Karpas-422 (cell line): ENCODE data around the gene GNG12. TPM values are rescaled to one million over a fixed set of nuclear protein-coding genes. Genes with fewer than 3 reads are reported as not detected.

ENCODE experiments used
- DNase-seq: peaks from one replicate; pipeline ENCODE4 v3.0.0-alpha.2; 2015
- H2AFZ ChIP-seq: fragments of 200-600 bp; sonication (generic); 2 replicates; pipeline ENCODE4 v1.6.1; 2014; ENCODE audit warnings: antibody characterized with exemption, low read length, mixed read lengths
- H3K27ac ChIP-seq: fragments of 200-600 bp; sonication (generic); 2 replicates; pipeline ENCODE4 v1.5.1; 2014; ENCODE audit warnings: mild to moderate bottlenecking, low read length, moderate library complexity
- H3K27me3 ChIP-seq: fragments of 200-600 bp; sonication (generic); 2 replicates; pipeline ENCODE4 v1.6.1; 2014; ENCODE audit warnings: low read length, mixed read lengths
- H3K36me3 ChIP-seq: fragments of 200-600 bp; sonication (generic); 2 replicates; pipeline ENCODE4 v1.6.1; 2014; ENCODE audit warnings: low read length, mixed read lengths; ENCODE audit not compliant: insufficient read depth
- H3K4me1 ChIP-seq: fragments of 200-600 bp; sonication (generic); 2 replicates; pipeline ENCODE4 v1.6.1; 2014; ENCODE audit warnings: mild to moderate bottlenecking, low read length, mixed read lengths
- H3K4me2 ChIP-seq: fragments of 200-600 bp; sonication (generic); 2 replicates; pipeline ENCODE4 v1.6.1; 2014; ENCODE audit warnings: low read length, low read depth, mild to moderate bottlenecking; ENCODE audit not compliant: poor library complexity, severe bottlenecking
- H3K4me3 ChIP-seq: fragments of 200-600 bp; sonication (generic); 2 replicates; pipeline ENCODE4 v1.5.1; 2014; ENCODE audit warnings: mild to moderate bottlenecking, antibody characterized with exemption, low read length, mixed read lengths
- H3K79me2 ChIP-seq: fragments of 200-600 bp; sonication (generic); 2 replicates; pipeline ENCODE4 v1.6.1; 2014; ENCODE audit warnings: mild to moderate bottlenecking, low read length, mixed read lengths
- H3K9ac ChIP-seq: fragments of 200-600 bp; sonication (generic); 2 replicates; pipeline ENCODE4 v1.6.0; 2014; ENCODE audit warnings: low read length
- H3K9me2 ChIP-seq: fragments of 200-600 bp; sonication (generic), shearing (Covaris generic); replicated peaks from 2 replicates; pipeline ENCODE4 v1.6.0; 2014; ENCODE audit warnings: mild to moderate bottlenecking, low read length, moderate library complexity; ENCODE audit not compliant: insufficient read depth
- H3K9me3 ChIP-seq: fragments of 300-700, 200-600 bp; sonication (generic); 2 replicates; pipeline ENCODE4 v1.6.1; 2014; ENCODE audit warnings: low read length, mixed read lengths
- H4K20me1 ChIP-seq: fragments of 200-600 bp; sonication (generic); 2 replicates; pipeline ENCODE4 v1.6.1; 2014; ENCODE audit warnings: mild to moderate bottlenecking, antibody characterized with exemption, low read length, low read depth; ENCODE audit not compliant: insufficient read depth
- total RNA-seq: library from RNA; depleted of rRNA; stranded (reverse); fragments of >200 nt; shearing (Covaris generic); gene quantifications from 2 replicates; pipeline ENCODE4 v1.2.3, GENCODE V29; 2014; ENCODE audit warnings: low replicate concordance

GNG12 gene
- total RNA-seq, 1 experiment from 2014 or later, result not detected

GRCh38 chr1:67700692-67701410, 132.4 kb downstream of the GNG12 start:
- no peaks in the 10 kb centered on the region for H3K36me3 ChIP-seq
- no peaks in the 10 kb centered on the region for H3K4me1 ChIP-seq
- no peak overlapping the region for H2AFZ ChIP-seq
- H3K27me3 ChIP-seq, result no peaks in the 10 kb centered on the region
- no peaks in the 10 kb centered on the region for H3K9me3 ChIP-seq
- DNase-seq, result no peak
- H3K4me3 ChIP-seq, result no peak overlapping the region
- no peak overlapping the region for H3K27ac ChIP-seq
- H4K20me1 ChIP-seq, result no peaks in the 10 kb centered on the region
- H3K79me2 ChIP-seq, result no peaks in the 10 kb centered on the region
- H3K9me2 ChIP-seq, result no peaks in the 10 kb centered on the region
- no peak overlapping the region for H3K9ac ChIP-seq
- no peak overlapping the region for H3K4me2 ChIP-seq

DNA sequence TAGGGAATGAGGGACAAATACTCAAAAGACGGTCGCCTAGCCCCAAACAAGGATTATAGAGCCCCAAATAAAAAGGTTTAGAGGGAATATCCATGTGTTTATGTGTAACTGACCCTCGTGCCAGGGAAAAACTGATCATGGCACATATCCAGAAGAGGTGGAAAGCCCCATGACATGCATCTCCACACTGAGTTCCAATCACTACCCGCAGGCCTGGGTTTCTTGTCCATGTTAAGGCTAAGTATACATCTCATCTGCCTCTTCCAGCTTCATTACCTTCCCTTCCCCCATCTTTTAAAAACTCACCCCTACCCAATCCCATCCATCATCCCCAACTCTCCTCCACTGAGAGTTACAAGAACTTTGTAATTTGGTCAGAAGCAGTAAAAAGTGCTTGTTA, 133.0 kb downstream of the GNG12 start:
- H4K20me1 ChIP-seq, result no peaks in the 10 kb centered on the region
- H3K4me2 ChIP-seq, result no peak overlapping the region
- no peaks in the 10 kb centered on the region for H3K36me3 ChIP-seq
- no peak overlapping the region for H3K4me3 ChIP-seq
- no peaks in the 10 kb centered on the region for H3K4me1 ChIP-seq
- no peaks in the 10 kb centered on the region for H3K79me2 ChIP-seq
- H2AFZ ChIP-seq, result no peak overlapping the region
- H3K27ac ChIP-seq, result no peak overlapping the region
- no peaks in the 10 kb centered on the region for H3K9me3 ChIP-seq
- no peaks in the 10 kb centered on the region for H3K27me3 ChIP-seq
- DNase-seq, result no peak
- H3K9me2 ChIP-seq, result no peaks in the 10 kb centered on the region
- no peak overlapping the region for H3K9ac ChIP-seq

- DNase-seq, result no peak
- no peaks in the 10 kb centered on the region for H4K20me1 ChIP-seq
- no peaks in the 10 kb centered on the region for H3K9me3 ChIP-seq
- H3K27me3 ChIP-seq, result no peaks in the 10 kb centered on the region
- no peak overlapping the region for H3K27ac ChIP-seq
- H3K9ac ChIP-seq, result no peak overlapping the region
- H2AFZ ChIP-seq, result no peak overlapping the region
- H3K9me2 ChIP-seq, result no peaks in the 10 kb centered on the region
- H3K36me3 ChIP-seq, result no peaks in the 10 kb centered on the region
- H3K4me2 ChIP-seq, result no peak overlapping the region
- no peaks in the 10 kb centered on the region for H3K79me2 ChIP-seq
- H3K4me1 ChIP-seq, result no peaks in the 10 kb centered on the region
- no peak overlapping the region for H3K4me3 ChIP-seq
Measured at GRCh38 chr1:67696708-67697107, 136.6 kb downstream of the GNG12 start.

GRCh38 chr1:67695963-67696362, 137.3 kb downstream of the GNG12 start:
- Histone ChIP-seq H3K27ac (no peak overlapping the region), H3K79me2 (no peaks in the 10 kb centered on the region), H3K27me3 (no peaks in the 10 kb centered on the region), H3K4me3 (no peak overlapping the region), H3K9me2 (no peaks in the 10 kb centered on the region), H3K36me3 (no peaks in the 10 kb centered on the region), H3K9me3 (no peaks in the 10 kb centered on the region), H3K9ac (no peak overlapping the region), H3K4me2 (no peak overlapping the region), H2AFZ (no peak overlapping the region), H4K20me1 (no peaks in the 10 kb centered on the region), H3K4me1 (no peaks in the 10 kb centered on the region)
- DNase-seq, result no peak

GRCh38 chr1:67691712-67692111, 141.6 kb downstream of the GNG12 start:
- peaks cover 17% of the 10 kb centered on the region for H3K36me3 ChIP-seq
- H3K4me1 ChIP-seq, result peaks cover 7% of the 10 kb centered on the region

DNA sequence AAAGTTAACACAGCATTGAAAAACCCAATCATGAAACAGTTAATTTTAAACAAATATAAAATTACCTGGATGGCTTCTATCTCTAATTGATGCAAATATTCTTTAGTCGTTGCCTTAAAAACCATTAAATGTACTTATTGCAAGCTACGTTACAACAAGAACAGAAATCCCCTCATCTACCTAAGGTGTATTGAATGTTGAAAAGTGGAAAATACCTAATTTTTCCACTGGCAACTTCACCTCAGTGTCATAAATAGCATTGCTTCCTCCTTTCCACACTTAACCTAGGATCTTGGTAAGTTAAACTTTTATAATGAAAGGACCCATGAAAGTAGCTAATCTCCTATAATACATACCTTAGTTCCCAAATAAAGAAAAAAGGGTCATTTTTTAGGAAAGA, 142.9 kb downstream of the GNG12 start:
- Histone ChIP-seq H4K20me1 (peaks cover 4% of the 10 kb centered on the region; the same call in 1 of the 2 replicates), H3K4me2 (no peak overlapping the region), H3K36me3 (peaks cover 17% of the 10 kb centered on the region), H3K79me2 (no peaks in the 10 kb centered on the region), H3K27ac (no peak overlapping the region), H3K9me3 (no peaks in the 10 kb centered on the region), H3K27me3 (no peaks in the 10 kb centered on the region), H2AFZ (no peak overlapping the region), H3K4me3 (no peak overlapping the region), H3K9me2 (no peaks in the 10 kb centered on the region), H3K9ac (no peak overlapping the region), H3K4me1 (peaks cover 13% of the 10 kb centered on the region)
- DNase-seq, result no peak

More at GRCh38 chr1:67691712-67692111, 141.6 kb downstream of the GNG12 start:
- DNase-seq, result no peak
- H3K79me2 ChIP-seq, result no peaks in the 10 kb centered on the region
- H3K27me3 ChIP-seq, result no peaks in the 10 kb centered on the region
- no peaks in the 10 kb centered on the region for H3K9me2 ChIP-seq
- no peak overlapping the region for H3K4me2 ChIP-seq
- H3K4me3 ChIP-seq, result no peak overlapping the region
- no peak overlapping the region for H3K27ac ChIP-seq
- H4K20me1 ChIP-seq, result peaks cover under 1% of the 10 kb centered on the region; the same call in 1 of the 2 replicates
- no peak overlapping the region for H3K9ac ChIP-seq
- H2AFZ ChIP-seq, result no peak overlapping the region
- no peaks in the 10 kb centered on the region for H3K9me3 ChIP-seq

GRCh38 chr1:67690018-67690363, 143.3 kb downstream of the GNG12 start:
- H3K79me2 ChIP-seq, result no peaks in the 10 kb centered on the region

GRCh38 chr1:67689267-67690017, 143.8 kb downstream of the GNG12 start:
- H3K4me2 ChIP-seq, result no peak overlapping the region
- peaks cover 15% of the 10 kb centered on the region for H3K4me1 ChIP-seq
- no peak overlapping the region for H3K9ac ChIP-seq
- no peaks in the 10 kb centered on the region for H3K27me3 ChIP-seq
- no peak overlapping the region for H3K4me3 ChIP-seq
- no peak overlapping the region for H2AFZ ChIP-seq
- no peak overlapping the region for H3K27ac ChIP-seq
- H3K9me3 ChIP-seq, result no peaks in the 10 kb centered on the region
- no peak for DNase-seq
- H3K9me2 ChIP-seq, result no peaks in the 10 kb centered on the region
- H4K20me1 ChIP-seq, result peaks cover 4% of the 10 kb centered on the region; the same call in 1 of the 2 replicates
- H3K36me3 ChIP-seq, result peaks cover 17% of the 10 kb centered on the region
- no peaks in the 10 kb centered on the region for H3K79me2 ChIP-seq

More at GRCh38 chr1:67690018-67690363, 143.3 kb downstream of the GNG12 start:
- Histone ChIP-seq H2AFZ (no peak overlapping the region), H3K4me2 (no peak overlapping the region), H3K27ac (no peak overlapping the region), H3K27me3 (no peaks in the 10 kb centered on the region), H3K36me3 (peaks cover 17% of the 10 kb centered on the region), H3K9me3 (no peaks in the 10 kb centered on the region), H3K9ac (no peak overlapping the region), H3K4me1 (peaks cover 13% of the 10 kb centered on the region), H4K20me1 (peaks cover 4% of the 10 kb centered on the region; the same call in 1 of the 2 replicates), H3K9me2 (no peaks in the 10 kb centered on the region), H3K4me3 (no peak overlapping the region)
- DNase-seq, result no peak
